DMS 273 treated with DMSO at 0.1 percent for 48 hours (cell line): ENCODE data around the gene TCF7L2.
A peak's percentile ranks its signal among the peaks of the same experiment; 100 is the strongest.

Experiments
- DNase-seq: peaks from one replicate; lab custom pipeline; 2025; lab: John Stamatoyannopoulos, UW

TCF7L2 gene

GRCh38 chr10:112949875-112950507 is at the start of gene TCF7L2:
TCF7L2 (plus strand) TSS chr10:112950247; CDS start chr10:112950757, 510 bp downstream.
- DNase-seq = peak; percentile 97

DNA sequence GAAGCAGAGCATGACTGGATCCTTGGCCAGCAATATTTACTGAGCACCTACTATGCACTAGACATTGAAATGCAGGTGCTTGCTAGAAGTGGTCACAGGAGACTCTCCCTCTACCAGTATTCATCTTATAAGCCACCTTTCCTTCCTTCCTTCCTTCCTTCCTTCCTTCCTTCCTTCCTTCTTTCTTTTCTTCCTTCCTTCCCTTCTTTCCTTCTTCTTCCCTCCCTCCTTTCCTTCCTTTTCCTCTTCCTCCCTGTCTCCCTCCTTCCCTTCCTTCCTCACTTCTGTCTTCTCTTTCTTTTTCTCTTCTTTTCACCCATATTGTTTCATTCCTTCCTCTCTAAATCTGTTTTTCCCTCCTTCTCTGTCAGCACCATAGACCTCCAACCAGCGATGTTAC is 47.3 kb upstream of the TCF7L2 start:
- no peak for DNase-seq

GRCh38 chr10:112904000-112904399 is 46.0 kb upstream of the TCF7L2 start:
- DNase-seq = no peak

GRCh38 chr10:112906945-112907344 is 43.1 kb upstream of the TCF7L2 start:
- DNase-seq = no peak

- no peak for DNase-seq
Observed at GRCh38 chr10:112907893-112908292, 42.2 kb upstream of the TCF7L2 start.

GRCh38 chr10:112911206-112911605 is 38.8 kb upstream of the TCF7L2 start:
- DNase-seq = peak; percentile 6

- DNase-seq = no peak
Observed at GRCh38 chr10:112912410-112912928, 37.6 kb upstream of the TCF7L2 start.

DNA sequence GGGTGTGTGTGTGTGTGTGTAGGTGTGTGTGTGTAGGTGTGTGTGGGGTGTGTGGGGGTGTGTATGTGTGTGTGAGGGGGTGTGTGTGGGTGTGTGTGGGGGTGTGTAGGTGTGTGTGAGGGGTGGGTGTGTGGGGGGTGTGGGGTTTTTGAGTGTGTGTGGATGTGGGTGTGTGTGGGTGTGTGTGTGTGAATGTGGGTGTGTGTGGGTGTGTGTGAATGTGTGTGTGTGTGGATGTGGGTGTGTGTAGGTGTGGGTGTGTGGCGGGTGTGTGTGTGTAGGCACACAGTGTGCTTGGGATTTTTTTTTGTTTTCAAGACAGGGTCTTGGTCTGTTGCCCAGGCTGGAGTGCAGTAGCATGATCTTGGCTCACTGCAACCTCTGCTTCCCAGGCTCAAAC is 36.8 kb upstream of the TCF7L2 start:
- DNase-seq = no peak

DNA sequence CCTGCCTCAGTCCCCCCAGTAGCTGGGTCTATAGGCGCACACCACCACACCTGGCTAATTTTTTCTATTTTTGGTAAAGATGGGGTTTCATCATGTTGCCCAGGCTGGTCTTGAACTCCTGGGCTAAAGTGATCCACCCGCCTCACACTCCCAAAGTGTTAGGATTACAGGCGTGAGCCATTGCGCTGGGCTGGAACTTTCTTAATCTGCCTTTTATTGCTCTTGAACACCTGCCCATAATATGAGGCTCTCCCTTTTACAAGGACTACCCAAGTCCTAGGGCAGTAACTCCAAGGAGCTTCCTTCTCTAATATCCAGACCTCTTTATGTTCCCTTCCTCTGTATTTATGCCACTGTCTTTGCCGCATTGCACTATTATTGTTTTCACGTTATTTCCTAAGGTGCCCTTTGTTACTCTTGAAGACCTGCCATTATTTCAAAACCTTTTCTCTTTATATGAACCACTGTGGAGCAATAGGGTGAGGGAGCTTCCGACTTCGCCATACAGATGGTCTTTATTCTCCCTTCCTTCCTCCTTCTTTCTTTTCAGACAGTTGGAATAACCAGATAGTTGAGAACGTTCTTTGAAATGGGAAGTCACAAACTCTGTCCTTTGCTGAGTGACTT is 36.3 kb upstream of the TCF7L2 start:
- no peak for DNase-seq

- no peak for DNase-seq
Observed at GRCh38 chr10:112914288-112914952, 35.6 kb upstream of the TCF7L2 start.

DNA sequence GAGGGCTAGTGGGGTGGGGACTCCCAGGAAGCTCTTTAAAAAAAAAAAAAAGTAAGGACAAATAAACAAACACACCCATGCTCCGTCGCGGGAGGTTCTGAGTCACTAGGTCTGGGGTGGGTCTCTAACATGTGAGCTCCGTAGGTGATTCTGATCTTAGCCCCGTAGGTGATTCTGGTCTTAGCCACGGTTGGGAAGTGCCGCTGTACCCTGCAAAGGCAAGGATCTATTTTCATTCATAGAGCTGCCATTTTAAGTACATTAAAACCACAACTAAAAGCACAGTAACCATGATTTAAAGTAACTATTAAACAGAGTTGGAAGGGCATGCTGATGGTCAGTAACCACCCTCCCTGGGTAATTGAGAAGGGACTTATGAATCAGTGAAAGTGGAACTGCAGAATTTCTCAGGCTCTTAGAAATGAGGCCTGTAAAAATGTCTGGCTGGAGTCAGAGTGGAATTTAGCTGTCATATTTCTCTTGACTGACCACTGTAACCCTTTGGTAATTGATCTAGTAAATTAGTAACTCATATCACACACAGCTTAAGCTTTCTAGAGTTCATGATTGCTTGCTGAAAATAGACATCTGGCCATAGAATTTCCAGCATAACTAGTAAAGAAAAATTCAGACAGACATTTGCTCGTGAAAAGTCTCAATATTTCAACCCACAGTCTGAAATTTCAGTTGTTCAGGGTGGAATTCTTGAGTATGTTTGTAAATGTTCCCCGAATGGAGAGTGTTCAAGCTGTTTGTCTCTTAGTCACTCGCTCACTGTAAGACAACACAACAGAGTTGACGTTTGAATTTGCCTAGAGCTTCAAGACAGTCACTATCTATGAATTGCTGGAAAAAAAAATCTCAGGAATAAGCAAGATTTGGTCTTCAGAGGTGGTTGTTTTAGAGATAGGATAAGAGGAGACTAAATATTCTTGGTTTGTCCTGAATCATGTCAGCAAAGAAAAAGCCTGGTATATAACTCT is 34.2 kb upstream of the TCF7L2 start:
- DNase-seq = no peak

DNA sequence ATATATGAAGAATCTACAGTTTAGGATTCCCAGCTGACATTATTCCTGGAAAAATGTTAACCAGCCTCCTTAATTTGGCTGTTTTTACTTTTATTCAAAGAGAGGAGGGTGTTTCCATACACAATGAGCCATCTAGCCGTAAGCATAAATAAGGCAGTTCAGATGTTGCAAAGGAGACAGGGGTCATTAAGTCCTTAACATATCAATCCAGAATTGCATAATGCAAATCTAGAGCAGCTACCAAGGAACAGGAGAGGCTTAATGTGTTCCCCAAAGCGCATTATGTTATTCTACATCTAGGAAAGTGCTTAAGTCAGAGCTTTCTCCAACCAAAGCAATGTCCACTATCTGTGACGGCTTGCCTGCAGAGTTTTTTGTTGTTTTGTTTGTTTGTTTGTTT is 32.4 kb upstream of the TCF7L2 start:
- DNase-seq = no peak

GRCh38 chr10:112918771-112919170 is 31.3 kb upstream of the TCF7L2 start:
- DNase-seq = no peak

- DNase-seq = no peak
Observed at GRCh38 chr10:112919721-112920120, 30.3 kb upstream of the TCF7L2 start.

DNA sequence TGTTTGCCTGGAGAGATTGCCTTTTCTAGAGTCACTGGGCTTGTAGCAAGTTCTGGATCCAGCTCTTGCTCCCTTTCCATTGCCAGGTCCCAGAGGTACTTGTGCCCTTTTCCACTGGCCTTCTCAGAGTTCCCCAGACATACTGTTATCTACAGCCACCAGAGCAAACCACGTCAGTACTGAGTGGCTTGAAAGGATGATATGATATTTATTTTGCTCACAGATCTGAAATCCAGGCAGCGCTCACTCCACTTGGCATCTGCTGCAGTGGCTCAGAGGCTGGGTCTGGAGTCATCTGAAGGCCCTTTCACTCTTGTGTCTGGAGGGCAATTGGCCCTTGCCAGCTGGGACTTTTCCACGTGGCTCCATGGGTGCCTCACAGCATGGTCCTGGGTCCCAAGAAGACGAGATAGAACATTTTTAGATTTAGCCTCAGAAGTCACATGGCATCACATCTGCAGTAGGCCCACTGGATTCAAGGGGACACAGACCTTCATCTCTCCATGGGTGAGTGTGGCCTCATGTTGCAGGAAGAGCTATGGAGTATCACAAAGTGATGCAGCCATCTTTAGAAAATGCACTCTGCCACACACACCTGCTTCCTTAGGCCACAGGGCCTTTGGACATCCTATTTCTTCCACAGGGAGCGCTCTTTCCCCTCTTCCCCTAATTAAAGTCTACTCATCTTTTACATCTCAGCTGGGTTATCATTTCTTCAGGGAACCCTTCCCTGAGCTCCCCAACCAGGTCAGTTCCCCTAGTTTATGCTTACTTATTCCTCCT is 22.9 kb upstream of the TCF7L2 start:
- DNase-seq = no peak

DNA sequence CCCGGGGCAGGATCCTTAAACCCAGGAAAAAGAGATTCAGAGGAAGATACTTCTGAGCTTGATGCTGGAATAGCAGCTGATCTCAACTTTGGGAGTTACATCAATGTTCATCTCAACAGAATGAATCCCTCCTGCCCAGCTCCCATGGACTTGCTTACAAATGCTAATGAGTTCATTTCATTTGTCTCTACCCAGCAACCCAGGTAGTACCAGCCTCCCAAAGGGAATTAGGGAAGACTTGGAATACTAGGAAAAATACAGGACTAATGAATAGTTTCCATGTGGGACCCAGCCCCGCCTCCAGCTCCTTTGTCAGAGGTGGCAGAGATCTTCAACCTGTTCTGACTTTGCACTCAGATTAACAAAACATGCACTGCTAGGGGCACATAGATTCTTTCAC is 22.1 kb upstream of the TCF7L2 start:
- DNase-seq = no peak

DNA sequence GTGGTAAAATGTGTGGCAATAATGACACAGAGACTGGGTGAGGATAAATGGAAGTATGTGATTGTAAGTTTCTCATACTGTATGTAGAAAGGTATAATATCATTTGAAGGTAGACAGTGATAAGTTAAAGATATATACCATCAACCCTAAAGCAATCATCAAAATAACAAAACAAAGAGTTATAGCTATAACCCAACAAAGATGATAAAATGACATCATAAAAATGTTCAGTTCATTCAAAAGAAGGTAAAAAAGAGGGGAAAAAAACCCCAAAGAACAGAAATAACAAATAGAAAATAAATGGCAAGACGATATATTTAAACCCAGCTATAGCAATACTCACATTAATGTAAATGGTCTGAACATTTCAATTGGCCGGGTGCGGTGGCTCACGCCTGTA is 17.4 kb upstream of the TCF7L2 start:
- DNase-seq = no peak

- DNase-seq = no peak
Observed at GRCh38 chr10:112934193-112934592, 15.9 kb upstream of the TCF7L2 start.

DNA sequence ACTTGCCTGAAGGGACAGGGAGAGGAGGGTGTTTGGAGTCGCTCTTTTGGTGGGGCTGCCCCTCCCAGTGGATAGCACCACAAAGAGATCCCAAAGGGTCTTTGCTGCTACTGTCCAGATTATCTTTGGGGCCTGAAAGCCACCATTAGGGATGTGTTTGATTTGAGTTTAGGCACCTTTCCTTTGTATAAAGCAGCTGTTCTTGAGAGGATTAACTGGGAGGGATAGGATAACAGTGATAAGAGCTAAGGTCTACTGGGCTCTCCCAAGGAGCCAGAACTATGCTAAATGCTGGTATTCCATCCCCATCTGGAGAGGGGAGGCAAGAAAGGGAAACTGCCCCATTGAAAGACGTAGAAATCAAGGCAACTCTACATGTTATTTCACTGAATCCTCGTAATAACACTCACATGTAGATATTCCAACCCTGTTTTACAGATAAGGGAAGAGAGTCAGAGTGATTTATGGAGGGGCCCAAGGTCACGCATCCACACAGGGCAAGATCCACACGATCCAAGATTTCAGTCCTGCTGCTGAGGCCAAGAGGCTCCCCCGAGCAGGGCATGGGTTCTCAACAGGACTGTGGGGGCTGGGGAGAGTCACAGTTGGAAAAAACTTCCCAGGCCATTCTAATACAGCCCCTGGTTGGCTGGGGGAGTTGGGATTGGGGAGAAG is 11.1 kb upstream of the TCF7L2 start:
- DNase-seq = no peak

- DNase-seq = no peak
Observed at GRCh38 chr10:112945811-112946210, 4.2 kb upstream of the TCF7L2 start.

DNA sequence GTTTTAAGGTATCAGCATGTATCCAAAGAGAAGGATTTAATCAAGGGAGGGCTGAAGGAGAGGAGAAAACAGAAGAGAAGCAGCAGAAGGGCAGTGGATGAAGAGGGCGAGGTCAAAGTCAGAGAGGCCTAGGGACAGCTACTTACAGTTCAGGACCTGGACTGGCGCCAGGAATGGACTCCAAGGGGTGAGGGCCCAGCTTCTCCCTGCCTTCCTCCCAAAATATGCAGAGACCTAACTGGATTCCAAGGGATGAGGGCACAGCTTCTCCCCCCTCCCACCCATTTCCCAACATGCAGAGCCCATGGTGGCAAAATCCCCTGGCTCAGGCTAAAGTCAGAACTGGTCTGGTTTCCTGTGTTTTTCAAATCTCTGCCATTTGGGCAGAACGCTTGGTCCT is 3.4 kb upstream of the TCF7L2 start:
- DNase-seq = no peak
